ENCODE data around the gene ADSS1.
"Not testable (repeated sequence)": the region's sequence is repeated elsewhere in the genome, so short reads cannot be mapped to it uniquely, and the experiment has no call there.

ADSS1 gene

GRCh38 chr14:104718147-104718546 is 5.9 kb upstream of the ADSS1 start:
- DNase-seq: no peak

GRCh38 chr14:104718871-104719270 is 5.2 kb upstream of the ADSS1 start:
- no peak for DNase-seq

GRCh38 chr14:104719343-104719742 is 4.7 kb upstream of the ADSS1 start:
- DNase-seq: no peak

GRCh38 chr14:104721505-104722431 is 2.3 kb upstream of the ADSS1 start:
- no peak for DNase-seq

GRCh38 chr14:104722938-104723650 is 935 bp upstream of the ADSS1 start:
- DNase-seq: no peak

- DNase-seq: no peak
These were observed 465 bp downstream of the ADSS1 start for GRCh38 chr14:104724407-104724980.

GRCh38 chr14:104724981-104725771 is 1.1 kb downstream of the ADSS1 start:
- DNase-seq: peak in 1 of 2 experiments; percentile 46

- no peak for DNase-seq
These were observed 1.9 kb downstream of the ADSS1 start for GRCh38 chr14:104725772-104726548.

GRCh38 chr14:104726600-104727451 is 2.8 kb downstream of the ADSS1 start:
- no peak for DNase-seq

- DNase-seq: no peak
These were observed 4.6 kb downstream of the ADSS1 start for GRCh38 chr14:104728631-104729030.

- not testable (repeated sequence) for DNase-seq
These were observed 5.3 kb downstream of the ADSS1 start for GRCh38 chr14:104729176-104729834.

- DNase-seq: no peak
These were observed 5.8 kb downstream of the ADSS1 start for GRCh38 chr14:104729835-104730181.

GRCh38 chr14:104730487-104730886 is 6.5 kb downstream of the ADSS1 start:
- no peak for DNase-seq

- DNase-seq: no peak
These were observed 7.6 kb downstream of the ADSS1 start for GRCh38 chr14:104731320-104732294.

- no peak for DNase-seq
These were observed 8.4 kb downstream of the ADSS1 start for GRCh38 chr14:104732355-104732804.

GRCh38 chr14:104732931-104733681 is 9.1 kb downstream of the ADSS1 start:
- DNase-seq: no peak

GRCh38 chr14:104734051-104734587 is 10.1 kb downstream of the ADSS1 start:
- DNase-seq: no peak

GRCh38 chr14:104734601-104734990 is 10.6 kb downstream of the ADSS1 start:
- DNase-seq: no peak
